Measurements from ENCODE around the gene MED12L.

The MED12L gene

GRCh38 chr3:151356794-151357462 lies 271.5 kb downstream of the MED12L start:
- H3K36me3 ChIP-seq (ENCODE audit: insufficient read depth, low read length) = no peaks in the 10 kb centered on the region
- H3K4me3 ChIP-seq (ENCODE audit: low read length) = no peak overlapping the region
- H3K9ac ChIP-seq (ENCODE audit: low read depth, low read length) = no peak overlapping the region
- H3K4me2 ChIP-seq (ENCODE audit: low read length) = no peak overlapping the region
- H3K27me3 ChIP-seq (ENCODE audit: control insufficient read depth, insufficient read depth, low read length) = no peaks in the 10 kb centered on the region
- no peaks in the 10 kb centered on the region for H3K9me3 ChIP-seq (replicated peaks; ENCODE audit: low read length)
- H3K4me1 ChIP-seq (ENCODE audit: control insufficient read depth, insufficient read depth, low read length) = peaks cover 5% of the 10 kb centered on the region

DNA sequence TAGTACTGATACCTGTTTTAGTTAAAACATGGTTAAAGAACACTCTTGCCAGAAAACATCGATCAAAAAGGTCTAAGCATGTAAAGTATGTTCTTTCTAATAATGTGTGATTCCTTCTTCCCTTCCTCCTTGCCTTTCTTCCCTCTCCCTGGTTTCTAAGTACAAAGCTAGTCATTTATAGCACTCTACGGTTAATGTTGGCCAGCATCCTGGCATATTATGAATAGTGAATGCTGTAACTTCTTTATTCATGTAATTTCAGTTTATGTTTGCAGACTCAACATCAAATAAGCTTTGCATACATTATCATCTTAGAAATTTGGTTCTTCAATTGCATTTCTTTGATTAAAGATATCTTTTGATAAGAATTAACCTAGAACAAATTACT lies 272.0 kb downstream of the MED12L start:
- Histone ChIP-seq H3K4me3 (ENCODE audit: low read length) (no peak overlapping the region), H3K27me3 (ENCODE audit: control insufficient read depth, insufficient read depth, low read length) (no peaks in the 10 kb centered on the region), H3K9me3 (replicated peaks; ENCODE audit: low read length) (no peaks in the 10 kb centered on the region), H3K4me1 (ENCODE audit: control insufficient read depth, insufficient read depth, low read length) (peaks cover 10% of the 10 kb centered on the region), H3K36me3 (ENCODE audit: insufficient read depth, low read length) (no peaks in the 10 kb centered on the region), H3K9ac (ENCODE audit: low read depth, low read length) (no peak overlapping the region), H3K4me2 (ENCODE audit: low read length) (no peak overlapping the region)

DNA sequence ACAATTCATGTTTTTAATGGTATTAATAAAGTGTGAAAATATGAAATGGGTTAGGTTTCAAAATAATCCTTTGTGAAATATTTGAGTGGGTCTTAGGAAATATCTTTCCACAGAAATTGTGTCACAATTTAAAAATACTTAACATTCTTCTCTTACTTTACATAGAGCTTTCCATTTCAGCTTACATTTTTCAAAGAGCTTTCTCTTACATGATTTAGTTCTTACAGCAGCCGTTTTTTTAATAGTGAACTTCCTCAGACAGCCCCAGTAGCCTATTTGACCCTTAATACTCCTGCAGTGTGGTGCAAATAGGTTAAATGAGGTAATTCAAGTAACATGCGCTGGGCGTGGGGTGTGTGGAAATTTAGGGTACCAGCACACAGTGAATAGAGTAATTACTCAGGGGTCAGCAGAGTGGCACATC lies 277.3 kb downstream of the MED12L start:
- Histone ChIP-seq H3K4me3 (ENCODE audit: low read length) (no peak overlapping the region), H3K9me3 (replicated peaks; ENCODE audit: low read length) (no peaks in the 10 kb centered on the region), H3K4me2 (ENCODE audit: low read length) (no peak overlapping the region), H3K27me3 (ENCODE audit: control insufficient read depth, insufficient read depth, low read length) (no peaks in the 10 kb centered on the region), H3K4me1 (ENCODE audit: control insufficient read depth, insufficient read depth, low read length) (peaks cover 6% of the 10 kb centered on the region), H3K9ac (ENCODE audit: low read depth, low read length) (no peak overlapping the region), H3K36me3 (ENCODE audit: insufficient read depth, low read length) (no peaks in the 10 kb centered on the region)

GRCh38 chr3:151366993-151367392 lies 281.5 kb downstream of the MED12L start:
- Histone ChIP-seq H3K4me1 (ENCODE audit: control insufficient read depth, insufficient read depth, low read length) (peaks cover 12% of the 10 kb centered on the region), H3K9ac (ENCODE audit: low read depth, low read length) (no peak overlapping the region), H3K4me3 (ENCODE audit: low read length) (no peak overlapping the region), H3K9me3 (replicated peaks; ENCODE audit: low read length) (no peaks in the 10 kb centered on the region), H3K36me3 (ENCODE audit: insufficient read depth, low read length) (no peaks in the 10 kb centered on the region), H3K27me3 (ENCODE audit: control insufficient read depth, insufficient read depth, low read length) (no peaks in the 10 kb centered on the region), H3K4me2 (ENCODE audit: low read length) (no peak overlapping the region)

- H3K9ac ChIP-seq (ENCODE audit: low read depth, low read length) = no peak overlapping the region
- no peak overlapping the region for H3K4me3 ChIP-seq (ENCODE audit: low read length)
- no peaks in the 10 kb centered on the region for H3K27me3 ChIP-seq (ENCODE audit: control insufficient read depth, insufficient read depth, low read length)
- no peaks in the 10 kb centered on the region for H3K9me3 ChIP-seq (replicated peaks; ENCODE audit: low read length)
- H3K4me2 ChIP-seq (ENCODE audit: low read length) = no peak overlapping the region
- no peaks in the 10 kb centered on the region for H3K36me3 ChIP-seq (ENCODE audit: insufficient read depth, low read length)
- peaks cover 12% of the 10 kb centered on the region for H3K4me1 ChIP-seq (ENCODE audit: control insufficient read depth, insufficient read depth, low read length)
These were observed 282.0 kb downstream of the MED12L start for GRCh38 chr3:151367448-151367847.

GRCh38 chr3:151371526-151371925 lies 286.1 kb downstream of the MED12L start:
- Histone ChIP-seq H3K9ac (ENCODE audit: low read depth, low read length) (no peak overlapping the region), H3K27me3 (ENCODE audit: control insufficient read depth, insufficient read depth, low read length) (no peaks in the 10 kb centered on the region), H3K9me3 (replicated peaks; ENCODE audit: low read length) (no peaks in the 10 kb centered on the region), H3K36me3 (ENCODE audit: insufficient read depth, low read length) (no peaks in the 10 kb centered on the region), H3K4me1 (ENCODE audit: control insufficient read depth, insufficient read depth, low read length) (peaks cover 13% of the 10 kb centered on the region), H3K4me2 (ENCODE audit: low read length) (no peak overlapping the region), H3K4me3 (ENCODE audit: low read length) (no peak overlapping the region)

- no peak overlapping the region for H3K4me3 ChIP-seq (ENCODE audit: low read length)
- H3K27me3 ChIP-seq (ENCODE audit: control insufficient read depth, insufficient read depth, low read length) = no peaks in the 10 kb centered on the region
- no peaks in the 10 kb centered on the region for H3K36me3 ChIP-seq (ENCODE audit: insufficient read depth, low read length)
- H3K4me1 ChIP-seq (ENCODE audit: control insufficient read depth, insufficient read depth, low read length) = peaks cover 13% of the 10 kb centered on the region
- no peak overlapping the region for H3K4me2 ChIP-seq (ENCODE audit: low read length)
- H3K9ac ChIP-seq (ENCODE audit: low read depth, low read length) = no peak overlapping the region
- no peaks in the 10 kb centered on the region for H3K9me3 ChIP-seq (replicated peaks; ENCODE audit: low read length)
These were observed 286.8 kb downstream of the MED12L start for GRCh38 chr3:151372063-151372820.

- no peak overlapping the region for H3K4me2 ChIP-seq (ENCODE audit: low read length)
- no peaks in the 10 kb centered on the region for H3K27me3 ChIP-seq (ENCODE audit: control insufficient read depth, insufficient read depth, low read length)
- H3K4me3 ChIP-seq (ENCODE audit: low read length) = no peak overlapping the region
- no peak overlapping the region for H3K9ac ChIP-seq (ENCODE audit: low read depth, low read length)
- no peaks in the 10 kb centered on the region for H3K36me3 ChIP-seq (ENCODE audit: insufficient read depth, low read length)
- no peaks in the 10 kb centered on the region for H3K9me3 ChIP-seq (replicated peaks; ENCODE audit: low read length)
- H3K4me1 ChIP-seq (ENCODE audit: control insufficient read depth, insufficient read depth, low read length) = no peaks in the 10 kb centered on the region
These were observed 292.4 kb downstream of the MED12L start for GRCh38 chr3:151377768-151378385.

DNA sequence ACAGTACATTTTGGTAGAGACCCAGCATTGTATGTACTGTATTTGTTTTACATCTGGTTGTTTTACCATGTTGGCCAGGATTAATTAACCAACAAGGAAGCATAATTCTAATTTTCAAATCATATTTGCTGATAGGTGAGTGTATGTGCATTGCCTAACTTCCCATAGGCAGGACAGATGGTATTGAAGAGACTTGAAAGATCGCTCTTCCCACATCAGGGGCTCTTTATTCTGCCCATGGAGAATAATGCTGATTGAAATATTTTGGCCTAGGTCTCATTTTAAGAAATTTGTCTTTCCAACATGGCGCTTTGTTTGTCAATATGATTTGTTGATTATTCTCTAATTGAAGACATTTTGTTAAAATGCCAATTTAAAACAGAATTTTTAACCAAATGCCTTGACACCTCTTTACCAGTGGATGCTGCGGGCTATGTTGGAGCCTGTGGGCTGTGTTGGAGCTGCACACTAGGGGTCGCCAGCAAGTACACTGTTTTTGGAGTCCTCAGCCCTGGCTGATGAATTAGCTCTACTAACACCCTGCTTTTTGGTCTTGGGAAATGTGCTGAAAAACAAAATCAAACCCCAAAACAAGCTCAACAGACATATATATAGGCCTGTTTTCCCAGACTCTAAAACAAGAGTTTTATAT lies 293.7 kb downstream of the MED12L start:
- Histone ChIP-seq H3K4me3 (ENCODE audit: low read length) (no peak overlapping the region), H3K4me2 (ENCODE audit: low read length) (no peak overlapping the region), H3K9me3 (replicated peaks; ENCODE audit: low read length) (no peaks in the 10 kb centered on the region), H3K27me3 (ENCODE audit: control insufficient read depth, insufficient read depth, low read length) (no peaks in the 10 kb centered on the region), H3K36me3 (ENCODE audit: insufficient read depth, low read length) (no peaks in the 10 kb centered on the region), H3K9ac (ENCODE audit: low read depth, low read length) (no peak overlapping the region), H3K4me1 (ENCODE audit: control insufficient read depth, insufficient read depth, low read length) (no peaks in the 10 kb centered on the region)

GRCh38 chr3:151382671-151383070 lies 297.2 kb downstream of the MED12L start:
- Histone ChIP-seq H3K4me2 (ENCODE audit: low read length) (no peak overlapping the region), H3K9ac (ENCODE audit: low read depth, low read length) (no peak overlapping the region), H3K27me3 (ENCODE audit: control insufficient read depth, insufficient read depth, low read length) (no peaks in the 10 kb centered on the region), H3K4me3 (ENCODE audit: low read length) (no peak overlapping the region), H3K4me1 (ENCODE audit: control insufficient read depth, insufficient read depth, low read length) (no peaks in the 10 kb centered on the region), H3K9me3 (replicated peaks; ENCODE audit: low read length) (no peaks in the 10 kb centered on the region), H3K36me3 (ENCODE audit: insufficient read depth, low read length) (no peaks in the 10 kb centered on the region)

GRCh38 chr3:151383111-151383510 lies 297.6 kb downstream of the MED12L start:
- Histone ChIP-seq H3K27me3 (ENCODE audit: control insufficient read depth, insufficient read depth, low read length) (no peaks in the 10 kb centered on the region), H3K4me2 (ENCODE audit: low read length) (no peak overlapping the region), H3K9ac (ENCODE audit: low read depth, low read length) (no peak overlapping the region), H3K4me3 (ENCODE audit: low read length) (no peak overlapping the region), H3K9me3 (replicated peaks; ENCODE audit: low read length) (no peaks in the 10 kb centered on the region), H3K4me1 (ENCODE audit: control insufficient read depth, insufficient read depth, low read length) (no peaks in the 10 kb centered on the region), H3K36me3 (ENCODE audit: insufficient read depth, low read length) (no peaks in the 10 kb centered on the region)
